ENCODE data around the gene DPEP2. TPM values are rescaled to one million over a fixed set of nuclear protein-coding genes. Genes with fewer than 3 reads are reported as not detected.

DPEP2 gene
- total and polyA plus RNA-seq, 2 of the 13 experiments (the other 11 are each of a cell fraction or from before 2014, with no cell fraction given) = 0.18 TPM; not detected in 1

DNA sequence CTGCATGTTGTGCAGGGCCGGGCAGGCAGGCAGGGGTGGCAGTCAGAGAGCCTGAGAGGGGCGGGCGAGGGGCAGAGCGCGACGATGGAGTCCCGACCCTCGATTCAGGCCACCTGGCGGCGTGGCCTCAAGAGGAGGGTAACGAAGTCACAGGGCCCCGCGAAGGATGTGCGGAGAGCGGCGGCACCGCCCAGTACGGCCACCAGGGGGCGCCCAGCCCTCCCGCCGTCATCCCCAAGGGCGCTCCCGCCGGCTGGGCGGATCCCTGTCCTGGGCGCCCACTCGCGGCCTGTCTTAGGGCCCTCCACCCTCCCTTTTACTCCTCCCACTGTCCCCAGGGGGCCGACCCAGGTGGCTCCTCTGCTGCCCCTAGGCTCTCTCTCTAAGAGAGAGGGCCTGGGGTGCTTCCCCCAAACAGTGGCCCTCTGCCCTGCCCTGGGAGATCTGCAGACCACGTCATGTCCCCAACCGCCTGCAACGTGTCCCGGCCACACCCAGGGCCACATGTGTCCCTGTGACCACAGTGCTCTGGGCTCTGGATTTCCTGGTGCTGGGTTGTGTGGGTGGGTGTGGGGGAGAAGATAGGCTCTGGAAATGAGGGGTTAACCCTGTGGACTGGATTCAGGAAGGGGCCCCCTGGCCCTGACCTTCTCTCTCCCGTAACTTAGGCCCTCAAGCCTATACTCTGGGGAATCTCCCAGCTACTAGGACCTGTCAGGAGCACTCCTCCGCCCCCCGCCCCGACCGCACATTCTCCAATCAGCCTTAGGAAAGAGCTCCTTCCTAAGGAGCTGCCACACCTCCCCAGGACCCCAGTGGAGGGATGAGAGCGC, 5.9 kb downstream of the DPEP2 start (continued):
- TF ChIP-seq, protein P1, sequence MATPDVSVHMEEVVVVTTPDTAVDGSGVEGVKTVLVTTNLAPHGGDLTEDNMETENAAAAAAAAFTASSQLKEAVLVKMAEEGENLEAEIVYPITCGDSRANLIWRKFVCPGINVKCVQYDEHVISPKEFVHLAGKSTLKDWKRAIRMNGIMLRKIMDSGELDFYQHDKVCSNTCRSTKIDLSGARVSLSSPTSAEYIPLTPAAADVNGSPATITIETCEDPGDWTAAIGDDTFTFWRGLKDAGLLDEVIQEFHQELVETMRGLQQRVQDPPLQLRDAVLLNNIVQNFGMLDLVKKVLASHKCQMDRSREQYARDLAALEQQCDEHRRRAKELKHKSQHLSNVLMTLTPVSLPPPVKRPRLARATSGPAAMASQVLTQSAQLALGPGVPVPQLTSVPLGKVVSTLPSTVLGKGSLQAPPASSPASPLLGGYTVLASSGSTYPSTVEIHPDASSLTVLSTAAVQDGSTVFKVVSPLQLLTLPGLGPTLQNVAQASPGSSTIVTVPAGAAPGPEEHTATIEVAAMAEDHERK (CRISPR knock-in tag; IDR thresholded peaks at IDR 0.05; ENCODE audit: low read depth) = no peak
- TF ChIP-seq ZNF512 (CRISPR knock-in tag; IDR thresholded peaks at IDR 0.05) = no peak
- TF ChIP-seq ZBTB46 (CRISPR knock-in tag; IDR thresholded peaks at IDR 0.05; ENCODE audit: borderline replicate concordance) = no peak; the same call in 1 of the 2 replicates
- 0 out of 2 replicates have a peak, but pooled peaks have one; percentile 51 for TF ChIP-seq ZMAT3 (CRISPR knock-in tag; conservative IDR thresholded peaks at IDR 0.05)
- TF ChIP-seq, protein P2, sequence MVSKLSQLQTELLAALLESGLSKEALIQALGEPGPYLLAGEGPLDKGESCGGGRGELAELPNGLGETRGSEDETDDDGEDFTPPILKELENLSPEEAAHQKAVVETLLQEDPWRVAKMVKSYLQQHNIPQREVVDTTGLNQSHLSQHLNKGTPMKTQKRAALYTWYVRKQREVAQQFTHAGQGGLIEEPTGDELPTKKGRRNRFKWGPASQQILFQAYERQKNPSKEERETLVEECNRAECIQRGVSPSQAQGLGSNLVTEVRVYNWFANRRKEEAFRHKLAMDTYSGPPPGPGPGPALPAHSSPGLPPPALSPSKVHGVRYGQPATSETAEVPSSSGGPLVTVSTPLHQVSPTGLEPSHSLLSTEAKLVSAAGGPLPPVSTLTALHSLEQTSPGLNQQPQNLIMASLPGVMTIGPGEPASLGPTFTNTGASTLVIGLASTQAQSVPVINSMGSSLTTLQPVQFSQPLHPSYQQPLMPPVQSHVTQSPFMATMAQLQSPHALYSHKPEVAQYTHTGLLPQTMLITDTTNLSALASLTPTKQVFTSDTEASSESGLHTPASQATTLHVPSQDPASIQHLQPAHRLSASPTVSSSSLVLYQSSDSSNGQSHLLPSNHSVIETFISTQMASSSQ (IDR thresholded peaks at IDR 0.05; ENCODE audit: low read depth) = no peak
- TF ChIP-seq, protein P2 (CRISPR knock-in tag; IDR thresholded peaks at IDR 0.05; ENCODE audit: borderline replicate concordance) = peak; percentile 52; the same call in 1 of the 2 replicates
- TF ChIP-seq ZNF530 (CRISPR knock-in tag; IDR thresholded peaks at IDR 0.05; ENCODE audit: low read depth) = no peak
- TF ChIP-seq ZSCAN31 (CRISPR knock-in tag; IDR thresholded peaks at IDR 0.05; ENCODE audit: low read depth) = peak; percentile 94; the same call in 1 of the 2 replicates
- TF ChIP-seq RERE (CRISPR knock-in tag; IDR thresholded peaks at IDR 0.05; ENCODE audit: low read depth) = no peak
- TF ChIP-seq ZNF652 (CRISPR knock-in tag; IDR thresholded peaks at IDR 0.05; ENCODE audit: borderline replicate concordance, low read depth) = peak; percentile 82
- TF ChIP-seq ZNF747 (CRISPR knock-in tag; IDR thresholded peaks at IDR 0.05; ENCODE audit: borderline replicate concordance) = no peak; the same call in 1 of the 2 replicates
- TF ChIP-seq ZNF781 (CRISPR knock-in tag; IDR thresholded peaks at IDR 0.05; ENCODE audit: borderline replicate concordance, not compliant biosample characterization) = no peak

Data from HepG2 (cell line).